Measurements from ENCODE around the gene RPS19BP1. TPM values are rescaled to one million over a fixed set of nuclear protein-coding genes. Genes with fewer than 3 reads are reported as not detected.

The RPS19BP1 gene
- total RNA-seq, 1 experiment from 2014 or later = 97.2 TPM

- ChIA-PET CTCF (no interaction called here), POLR2A (ENCODE audit: low non-redundant PET) (no interaction called here)
- Histone ChIP-seq H3K27ac (ENCODE audit: low read depth, low read length, poor library complexity, severe bottlenecking) (no peak overlapping the region), H3K36me3 (ENCODE audit: insufficient read depth, low read length, poor library complexity, severe bottlenecking) (no peaks in the 10 kb centered on the region), H3K9me3 (ENCODE audit: low read depth, low read length, poor library complexity, severe bottlenecking) (no peaks in the 10 kb centered on the region), H3K4me3 (ENCODE audit: low read depth, low read length, poor library complexity, severe bottlenecking) (no peak overlapping the region), H3K27me3 (replicated peaks; ENCODE audit: insufficient read depth, low read depth, low read length, poor library complexity) (peaks cover 11% of the 10 kb centered on the region), H3K4me1 (ENCODE audit: insufficient read depth, low read length, poor library complexity, severe bottlenecking) (no peaks in the 10 kb centered on the region)
- no peak for TF ChIP-seq EZH2 (IDR thresholded peaks at IDR 0.05; ENCODE audit: borderline replicate concordance, low read depth, low read length, poor library complexity, severe bottlenecking)
- no peak for TF ChIP-seq CTCF (conservative IDR thresholded peaks at IDR 0.05; ENCODE audit: low read depth, low read length)
- intact Hi-C loops (cut with micrococcal nuclease; ENCODE audit: unreplicated experiment) = loop anchor here (10.0 kb wide), 1 partner anchor 259 kb away; no protein-coding TSS in a partner anchor
- BruUV-seq (replicated peaks) = no TSS peak
- peak; percentile 68 for DNase-seq (ENCODE audit: low spot score)
Measured at GRCh38 chr22:39545386-39546365, 13.1 kb upstream of the RPS19BP1 start.

GRCh38 chr22:39543095-39543494 lies 10.5 kb upstream of the RPS19BP1 start:
- DNase-seq (ENCODE audit: low spot score) = peak; percentile 81
- no peaks in the 10 kb centered on the region for H3K36me3 ChIP-seq (ENCODE audit: insufficient read depth, low read length, poor library complexity, severe bottlenecking)
- no peak for TF ChIP-seq EZH2 (IDR thresholded peaks at IDR 0.05; ENCODE audit: borderline replicate concordance, low read depth, low read length, poor library complexity, severe bottlenecking)
- TF ChIP-seq CTCF (conservative IDR thresholded peaks at IDR 0.05; ENCODE audit: low read depth, low read length) = peak; percentile 80
- no peak overlapping the region for H3K27ac ChIP-seq (ENCODE audit: low read depth, low read length, poor library complexity, severe bottlenecking)
- no peaks in the 10 kb centered on the region for H3K4me1 ChIP-seq (ENCODE audit: insufficient read depth, low read length, poor library complexity, severe bottlenecking)
- H3K4me3 ChIP-seq (ENCODE audit: low read depth, low read length, poor library complexity, severe bottlenecking) = no peak overlapping the region
- ChIA-PET POLR2A (ENCODE audit: low non-redundant PET) (no interaction called here), CTCF (interaction anchor here (0.6 to 1.1 kb wide), 5 partner anchors 9 to 501 kb away, joined by 3 to 12 read pairs (median 3); no protein-coding TSS in a partner anchor)
- intact Hi-C loops (cut with micrococcal nuclease; ENCODE audit: unreplicated experiment) = loop anchor here (2.0 to 10.0 kb wide), 2 partner anchors 262 to 482 kb away; no protein-coding TSS in a partner anchor
- no TSS peak for BruUV-seq (replicated peaks)
- H3K27me3 ChIP-seq (replicated peaks; ENCODE audit: insufficient read depth, low read depth, low read length, poor library complexity) = peaks cover 3% of the 10 kb centered on the region
- no peaks in the 10 kb centered on the region for H3K9me3 ChIP-seq (ENCODE audit: low read depth, low read length, poor library complexity, severe bottlenecking)

- Histone ChIP-seq H3K9me3 (ENCODE audit: low read depth, low read length, poor library complexity, severe bottlenecking) (no peaks in the 10 kb centered on the region), H3K27me3 (replicated peaks; ENCODE audit: insufficient read depth, low read depth, low read length, poor library complexity) (no peaks in the 10 kb centered on the region), H3K36me3 (ENCODE audit: insufficient read depth, low read length, poor library complexity, severe bottlenecking) (no peaks in the 10 kb centered on the region), H3K4me1 (ENCODE audit: insufficient read depth, low read length, poor library complexity, severe bottlenecking) (peaks cover 9% of the 10 kb centered on the region), H3K4me3 (ENCODE audit: low read depth, low read length, poor library complexity, severe bottlenecking) (no peak overlapping the region), H3K27ac (ENCODE audit: low read depth, low read length, poor library complexity, severe bottlenecking) (no peak overlapping the region)
- no peak for TF ChIP-seq EZH2 (IDR thresholded peaks at IDR 0.05; ENCODE audit: borderline replicate concordance, low read depth, low read length, poor library complexity, severe bottlenecking)
- DNase-seq (ENCODE audit: low spot score) = no peak
- intact Hi-C loops (cut with micrococcal nuclease; ENCODE audit: unreplicated experiment) = loop anchor here (10.0 kb wide), 1 partner anchor 807 kb away; the partner anchor contains the start of gene ADSL
- ChIA-PET CTCF (no interaction called here), POLR2A (ENCODE audit: low non-redundant PET) (no interaction called here)
- no TSS peak for BruUV-seq (replicated peaks)
Measured at GRCh38 chr22:39537975-39538374, 5.4 kb upstream of the RPS19BP1 start.
